Left lobe of liver (tissue), 2 donors: ENCODE results near the gene SRSF1. TPM values are rescaled to one million over a fixed set of nuclear protein-coding genes. Genes with fewer than 3 reads are reported as not detected.
"Not testable (repeated sequence)": the region's sequence is repeated elsewhere in the genome, so short reads cannot be mapped to it uniquely, and the experiment has no call there.

Experiments
- ATAC-seq: fragments of 200-7000 bp; cut with Tn5 transposase; one replicate; pipeline ENCODE4 v1.9.1; 2020; ENCODE audit warnings: mild to moderate bottlenecking, moderate library complexity
- DNase-seq: peaks from one replicate; pipeline ENCODE4 v3.0.0-alpha.2; 2020; ENCODE audit warnings: low spot score
- total RNA-seq: library from RNA; stranded (reverse); gene quantifications from one replicate; pipeline ENCODE4 v1.2.1, GENCODE V29; 2021
- donor health status: DM: no; HTN: no; CAD: no; lungs with moderate emphysema.
- donor health status: DM: no; HTN: yes; CAD: no.

The SRSF1 gene
- total RNA-seq, 1 donor from 2014 or later = 81.6 TPM

GRCh38 chr17:57970710-57971109 is 36.3 kb downstream of the SRSF1 start:
- ATAC-seq (no peak), DNase-seq (no peak)

- DNase-seq (no peak), ATAC-seq (no peak)
These were observed 38.6 kb downstream of the SRSF1 start for GRCh38 chr17:57968456-57968855.

GRCh38 chr17:57966875-57967274 is 40.2 kb downstream of the SRSF1 start:
- no peak for DNase-seq
- no peak for ATAC-seq

- ATAC-seq (no peak), DNase-seq (no peak)
These were observed 40.8 kb downstream of the SRSF1 start for GRCh38 chr17:57966246-57966645.

DNA sequence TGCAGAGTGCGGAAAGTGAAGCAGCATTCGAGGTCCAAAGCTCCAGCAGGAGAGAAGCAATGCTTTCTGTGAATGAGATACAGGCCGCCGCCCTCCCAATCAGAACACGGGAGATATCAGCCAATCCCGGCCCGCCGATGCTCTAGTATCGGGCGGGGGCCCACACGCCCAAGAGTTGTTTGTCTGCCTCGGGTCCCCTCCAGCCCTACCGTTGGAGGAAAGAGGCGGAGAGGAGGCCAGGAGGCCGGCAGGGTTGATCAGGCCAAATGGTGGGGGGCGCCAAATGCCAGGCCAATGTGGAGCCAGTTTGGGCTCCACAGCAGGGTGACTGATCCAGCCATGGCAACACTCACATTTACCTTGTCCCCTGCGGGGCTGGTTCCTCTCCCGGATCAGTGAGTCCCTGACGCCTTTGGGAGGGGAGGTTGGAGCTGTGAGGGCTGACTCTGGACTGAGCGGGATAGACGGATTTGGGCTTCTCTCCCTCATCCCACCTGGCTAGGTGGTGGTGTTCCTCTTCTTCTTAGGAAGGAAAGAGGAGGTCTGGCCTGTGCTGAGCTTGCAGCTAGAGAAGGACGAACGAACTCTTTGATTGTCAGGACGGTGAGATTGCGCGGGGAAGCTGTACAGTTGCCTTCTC is 41.4 kb downstream of the SRSF1 start:
- no peak for DNase-seq
- no peak for ATAC-seq

DNA sequence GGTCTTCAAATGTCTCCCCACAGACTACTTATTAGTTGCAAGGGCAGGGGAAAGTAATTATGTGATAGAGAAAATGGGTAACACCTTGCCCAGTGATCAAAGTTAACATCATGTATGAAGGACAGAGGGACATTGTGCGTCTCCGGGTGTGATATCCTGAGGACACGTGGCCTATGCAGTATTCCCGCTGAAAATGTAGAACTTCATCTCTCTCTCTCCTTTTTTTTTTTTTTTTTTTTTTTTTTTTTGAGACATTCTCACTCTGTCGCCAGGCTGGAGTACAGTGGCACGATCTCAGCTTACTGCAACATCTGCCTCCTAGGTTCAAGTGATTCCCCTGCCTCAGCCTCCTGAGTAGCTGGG is 43.9 kb downstream of the SRSF1 start:
- peak; percentile 1 for DNase-seq
- ATAC-seq = no peak

DNA sequence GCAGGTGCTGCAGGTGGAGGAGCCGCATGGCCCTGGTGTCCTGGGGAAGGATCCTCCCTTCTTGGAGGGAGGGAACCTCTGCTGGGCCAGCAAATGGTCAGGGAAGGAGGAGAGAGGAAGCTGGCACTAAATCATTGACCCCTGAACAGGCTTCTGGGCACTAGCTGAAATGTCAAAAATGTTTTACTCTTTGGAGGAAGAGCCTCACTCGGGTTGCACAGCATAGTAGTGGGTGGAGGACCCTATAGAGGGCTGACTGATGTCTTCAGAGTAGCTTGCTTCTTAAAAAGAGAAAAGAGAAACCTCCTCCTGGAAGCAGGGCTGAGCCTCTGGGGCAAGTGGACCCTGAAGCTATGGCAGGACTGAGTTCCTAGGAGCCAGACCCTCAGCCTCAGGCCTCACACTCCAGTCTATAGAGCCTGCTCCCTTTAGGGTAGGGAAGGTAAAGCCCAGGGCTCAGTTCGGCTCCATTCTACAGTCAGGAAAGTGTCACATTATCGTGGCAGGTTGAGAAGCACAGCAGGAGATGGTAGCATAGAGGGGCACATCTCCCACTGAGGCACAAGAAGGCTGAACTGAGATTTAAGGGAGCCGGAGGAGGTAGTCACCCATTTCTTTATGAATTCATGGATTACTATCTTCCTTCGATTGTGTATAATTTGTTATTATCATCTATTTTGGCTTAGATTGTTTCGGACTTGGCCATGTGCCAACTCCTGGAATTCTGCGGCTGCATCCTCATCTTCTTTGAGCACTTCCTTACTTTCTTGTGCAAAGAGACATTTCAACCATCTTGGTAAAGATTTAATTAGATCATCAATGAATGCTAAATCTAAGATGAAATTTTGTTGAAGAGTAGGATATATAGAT is 44.5 kb downstream of the SRSF1 start:
- DNase-seq (peak; percentile 15), ATAC-seq (no peak)

- ATAC-seq = no peak
- peak; percentile 23 for DNase-seq
These were observed 47.1 kb downstream of the SRSF1 start for GRCh38 chr17:57959929-57960328.

DNA sequence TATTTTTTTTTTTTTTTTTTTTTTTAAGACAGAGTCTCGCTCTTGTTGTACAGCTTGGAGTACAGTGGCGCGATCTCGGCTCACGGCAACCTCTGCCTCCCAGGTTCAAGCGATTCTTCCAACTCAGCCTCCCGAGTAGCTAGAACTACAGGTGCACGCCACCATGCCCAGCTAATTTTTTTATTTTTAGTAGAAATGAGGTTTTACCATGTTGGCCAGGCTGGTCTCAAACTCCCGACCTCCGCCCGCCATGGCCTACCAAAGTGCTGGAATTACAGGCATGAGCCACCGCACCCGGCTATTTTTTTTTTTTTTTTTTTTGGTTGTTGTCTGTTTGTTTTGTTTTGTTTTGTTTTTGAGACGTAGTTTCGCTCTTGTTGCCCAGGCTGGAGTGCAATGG is 48.7 kb downstream of the SRSF1 start:
- not testable (repeated sequence) for DNase-seq

GRCh38 chr17:57957886-57958285 is 49.2 kb downstream of the SRSF1 start:
- no peak for ATAC-seq
- DNase-seq = no peak

More for the DNA sequence above, 48.7 kb downstream of the SRSF1 start:
- ATAC-seq = not testable (repeated sequence)

DNA sequence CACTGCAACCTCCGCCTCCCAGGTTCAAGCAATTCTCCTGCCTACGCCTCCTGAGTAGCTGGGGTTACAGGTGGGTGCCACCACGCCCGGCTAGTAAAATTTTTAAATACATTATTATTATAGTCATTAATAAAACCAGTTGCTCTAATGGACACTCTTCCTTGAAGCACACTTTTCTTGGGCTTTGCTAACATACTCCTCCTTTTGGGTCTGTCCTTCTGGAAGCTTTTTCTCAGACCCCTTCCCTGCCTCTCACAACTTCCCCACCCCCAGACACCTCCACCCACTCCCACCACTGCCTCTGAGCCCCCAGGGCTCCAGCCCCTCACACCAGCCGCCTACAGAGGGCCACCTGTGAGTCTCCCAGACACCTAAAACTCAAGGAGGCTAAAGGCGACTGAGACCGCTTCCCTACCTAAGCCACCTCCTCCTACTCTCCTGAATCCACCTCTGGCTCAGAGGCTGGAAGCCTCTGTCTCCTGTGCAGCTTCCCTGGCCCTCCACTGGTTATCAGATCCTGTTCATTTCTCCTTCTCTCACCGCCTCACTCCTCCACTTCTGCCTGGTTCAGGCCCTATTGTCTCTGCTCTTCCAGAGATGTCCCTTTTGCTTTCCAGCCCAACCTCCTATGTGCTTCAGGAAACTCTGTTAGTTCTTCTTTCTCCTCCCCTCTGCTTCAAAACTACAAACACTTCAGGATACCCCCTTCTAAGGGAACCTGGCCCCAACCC is 49.8 kb downstream of the SRSF1 start:
- no peak for ATAC-seq
- DNase-seq = no peak

GRCh38 chr17:57956291-57957119 is 50.5 kb downstream of the SRSF1 start:
- ATAC-seq = no peak
- no peak for DNase-seq

GRCh38 chr17:57955183-57955931 is 51.7 kb downstream of the SRSF1 start, which contains the start of gene CUEDC1:
TSS of gene CUEDC1 (minus strand) at chr17:57955412. CDS start at chr17:57885564, 69,848 bp downstream.
- DNase-seq (peak; percentile 80), ATAC-seq (peak; percentile 86)

DNA sequence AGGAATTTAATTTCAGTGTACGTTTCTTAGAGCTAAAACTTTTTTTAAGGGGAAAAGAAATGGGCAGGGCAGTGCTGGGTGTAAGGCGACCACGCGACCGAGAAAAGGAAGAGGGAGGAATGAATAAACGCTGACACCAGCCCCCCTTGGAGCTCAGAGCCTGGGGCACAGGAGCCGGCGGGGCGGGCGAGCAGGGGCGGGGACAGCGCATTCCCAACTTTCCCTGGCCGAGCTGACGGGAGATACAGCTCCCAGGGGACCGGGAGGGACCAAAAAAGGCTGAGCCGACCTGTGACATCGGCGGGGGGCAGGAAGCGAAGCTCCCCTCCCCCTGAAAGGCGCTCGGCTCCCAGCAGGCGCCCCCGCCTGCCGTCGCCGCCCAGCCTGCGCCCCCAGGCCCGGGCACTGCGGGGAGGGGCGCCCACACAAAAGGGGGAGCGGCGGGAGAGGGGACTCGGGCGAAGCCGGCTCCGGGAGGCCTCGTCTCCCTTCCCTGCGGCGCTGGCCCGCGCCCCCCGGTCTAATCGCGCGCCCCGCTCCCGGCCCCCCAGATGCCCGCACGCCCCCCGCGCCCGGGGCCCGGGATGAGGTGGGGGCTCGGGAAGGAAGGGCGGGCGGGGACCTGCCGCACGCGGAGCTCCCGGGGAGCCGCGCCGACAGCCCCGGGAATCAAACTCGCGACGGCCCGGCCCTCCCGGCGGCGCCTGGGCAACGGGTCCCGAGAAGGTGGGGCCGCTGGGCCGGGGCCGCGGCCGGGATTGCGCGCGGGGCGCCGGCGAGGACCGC is 52.5 kb downstream of the SRSF1 start:
- DNase-seq = peak; percentile 55
- peak; percentile 46 for ATAC-seq

DNA sequence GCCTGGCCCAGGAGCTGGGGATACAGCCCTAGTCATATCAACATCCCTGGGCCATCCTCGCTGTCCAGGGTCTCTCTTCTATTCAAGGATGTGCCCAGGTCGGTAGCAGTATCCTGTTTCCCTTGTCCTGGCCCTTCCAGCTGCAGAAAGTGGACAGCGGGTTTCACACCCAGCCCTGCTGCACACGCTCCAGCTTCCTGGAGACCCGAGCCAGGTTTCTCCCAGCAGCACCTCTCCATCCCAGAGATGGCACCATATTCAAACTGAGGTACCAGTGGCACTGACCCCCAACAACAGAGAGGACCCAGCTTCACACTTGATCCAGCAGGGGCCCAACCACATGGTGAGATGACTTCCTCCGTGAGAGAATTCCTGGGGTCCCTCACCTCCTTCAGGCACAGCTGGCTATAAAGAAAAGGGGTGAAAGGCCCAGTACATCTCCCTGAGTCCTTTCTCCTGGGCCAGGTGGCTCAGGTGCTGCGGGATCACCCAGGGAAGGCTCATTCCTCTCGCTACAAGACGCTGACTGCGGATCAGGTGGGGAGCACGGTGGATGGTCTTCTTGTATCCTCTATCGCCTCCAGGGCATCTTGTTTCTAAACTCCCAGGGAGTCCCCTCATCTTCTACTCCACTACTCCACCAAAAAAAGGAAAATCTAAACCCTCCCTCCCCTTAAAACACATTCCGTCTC is 53.2 kb downstream of the SRSF1 start:
- no peak for DNase-seq
- ATAC-seq = peak; percentile 1
